Heart right ventricle (tissue), 16 donors: ENCODE measurements around the gene GBP1. TPM values are rescaled to one million over a fixed set of nuclear protein-coding genes. Genes with fewer than 3 reads are reported as not detected.
A peak's percentile ranks its signal among the peaks of the same experiment; 100 is the strongest.

ENCODE experiments used
- ATAC-seq, 8 donors: fragments of 200-7000 bp; cut with Tn5 transposase; one replicate each; pipeline ENCODE4 v1.9.1; 2020; ENCODE audit warnings: mild to moderate bottlenecking in 8 of 8, moderate library complexity in 8 of 8, moderate number of reproducible peaks in 1 of 8
- DNase-seq, 2 donors: peaks; one replicate each; pipeline ENCODE4 v3.0.0-alpha.2; 2020
- H3K27ac ChIP-seq, 10 donors: fragments of 200-600 bp; sonication (generic) in 2 of 10; one replicate each; pipeline versions ENCODE4 v1.5.0 to v1.8.0; 2020 to 2022; ENCODE audit warnings: mild to moderate bottlenecking in 3 of 10
- H3K27me3 ChIP-seq, 7 donors: fragments of 200-600 bp; one replicate each; pipeline ENCODE4 v1.8.0; 2021 to 2022; ENCODE audit warnings: mild to moderate bottlenecking in 2 of 7
- H3K36me3 ChIP-seq, 9 donors: fragments of 200-600 bp; sonication (generic) in 1 of 9; one replicate each; pipeline versions ENCODE4 v1.5.0 to v1.8.0; 2020 to 2022; ENCODE audit warnings: mild to moderate bottlenecking in 2 of 9
- H3K4me1 ChIP-seq, 9 donors: fragments of 200-600 bp; sonication (generic) in 1 of 9; one replicate each; pipeline versions ENCODE4 v1.5.0 to v1.8.0; 2020 to 2022; ENCODE audit warnings: mild to moderate bottlenecking in 4 of 9
- H3K4me3 ChIP-seq, 10 donors: fragments of 200-600 bp; sonication (generic) in 2 of 10; one replicate each; pipeline versions ENCODE4 v1.5.0 to v1.8.0; 2020 to 2022; ENCODE audit warnings: mild to moderate bottlenecking in 7 of 10, moderate library complexity in 2 of 10
- H3K9me3 ChIP-seq, 11 donors: fragments of 200-600 bp in 10 of 11; sonication (generic) in 2 of 11; one replicate each; pipeline versions ENCODE4 v1.5.0 to v1.8.0; 2013 to 2022; ENCODE audit warnings: mild to moderate bottlenecking in 2 of 11, control low read depth in 1 of 11, moderate library complexity in 1 of 11
- WGBS, 2 donors: extraction: QIAGEN DNeasy Blood & Tissue Kit; methylation state at CpG; one replicate each; pipeline ENCODE4 v1.1.7; 2013; ENCODE audit warnings: inconsistent platforms in 1 of 2; 5-methylcytosine and 5-hydroxymethylcytosine counted together
- intact Hi-C, 10 donors: fragments of 100-400 bp; cut with DNase I; formaldehyde crosslinking; loops; one replicate each; pipeline versions ENCODE4 v1.11.1 to v1.14.2; 2022
- polyA plus RNA-seq, 2 donors: library from polyadenylated mRNA; stranded (reverse); fragments of 200-250 nt; gene quantifications; one replicate each; pipeline ENCODE4 v1.2.3, GENCODE V29; 2013
- total RNA-seq, 10 donors: library from RNA; stranded (reverse); fragmentation: NEBNext Ultra II Directional in 3 of 10; extraction: Animal tissue kit (Norgen Biotek cat#: 25700) in 3 of 10; gene quantifications; one replicate each; pipeline versions ENCODE4 v1.2.1 to v1.2.4, GENCODE V29; 2021 to 2023
- TF ChIP-seq, protein P1 (sequence below), 9 donors: fragments of 200-600 bp; sonication (generic) in 2 of 9; IDR thresholded peaks; one replicate each; pipeline versions ENCODE4 v1.5.0 to v1.8.0; 2021 to 2022; ENCODE audit warnings: antibody characterized with exemption in 9 of 9, mild to moderate bottlenecking in 5 of 9, moderate library complexity in 1 of 9
- donor health status: Arrhythmogenic right ventricular cardiomyopathy.
- donor health status: ischemic (EF 13 %, LVEDD 7.1; RV severe dilation, severe dysfunction).
- donor health status: healthy with polysubstance abuse.
- donor health status: DM: no; HTN: yes; CAD: no.
- donor health status: DM: no; HTN: no; CAD: no.
- donor health status: ischemic (EF 25% LVEDD 6.9; RV normal size, moderate dysfunction).
- donor health status: ischemic (EF 25% LVEDD 5.7; RV mildly dilated, moderate dysfunction).
- donor health status: healthy.
- donor health status: DM: yes; HTN: yes; CAD: no.
- donor health status: Ischemic cardiomyopathy.
- donor health status: ischemic (EF 35%, LVEDD 5.7; RV mildly dilated, moderate dysfunction).
- donor health status: nonischemic (EF 11% LVEDD 7.7; RV severe dilation, severe dysfunction).
- donor health status: DM: yes; HTN: yes; CAD: no.
- donor health status: PGD.
- donor health status: ischemic (EF 29% LVEDD 5.4; RV normal size, mild dysfunction).
- donor health status: nonischemic (EF 23%, LVEDD 6.1; RV moderate dilation, normal function).

Gene GBP1
- total and polyA plus RNA-seq, 12 donors = 4.1 to 119 (median 9.0) TPM

DNA sequence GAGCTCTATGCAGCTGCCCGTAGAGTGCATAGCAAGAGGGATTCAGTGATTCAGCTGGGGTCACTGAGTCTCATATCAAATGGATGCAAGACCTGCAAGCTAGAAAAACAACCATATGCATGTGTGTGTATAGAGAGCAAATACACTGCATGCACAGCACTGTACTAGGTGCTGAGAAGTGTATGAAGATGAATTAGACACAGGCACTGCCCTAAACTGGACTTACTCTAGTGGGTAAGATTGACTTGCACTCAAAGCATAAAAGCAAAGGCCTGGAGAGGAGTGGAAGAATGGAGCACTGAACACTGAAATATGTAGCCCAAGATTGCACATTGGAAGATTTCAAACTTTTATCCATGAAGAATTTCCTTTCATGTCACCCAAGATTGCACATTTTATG lies 5.5 kb upstream of the GBP1 start:
- peak overlapping the region in 5 of 10 donors; percentile 26 to 86 (median 75) for H3K27ac ChIP-seq
- no peak for DNase-seq
- WGBS, 2 donors = 61 to 74% methylated on average over 1 of the region's 1 CpG
- H3K4me1 ChIP-seq = peaks cover 0 to 27% (median 6%) of the 10 kb centered on the region in 9 donors
- ATAC-seq = peak in 4 of 8 donors; percentile 22 to 49 (median 28)
- H3K27me3 ChIP-seq = no peaks in the 10 kb centered on the region
- H3K4me3 ChIP-seq = peak overlapping the region in 9 of 10 donors; percentile 11 to 57 (median 43)
- intact Hi-C loops = no loop called here
- TF ChIP-seq, protein P1, sequence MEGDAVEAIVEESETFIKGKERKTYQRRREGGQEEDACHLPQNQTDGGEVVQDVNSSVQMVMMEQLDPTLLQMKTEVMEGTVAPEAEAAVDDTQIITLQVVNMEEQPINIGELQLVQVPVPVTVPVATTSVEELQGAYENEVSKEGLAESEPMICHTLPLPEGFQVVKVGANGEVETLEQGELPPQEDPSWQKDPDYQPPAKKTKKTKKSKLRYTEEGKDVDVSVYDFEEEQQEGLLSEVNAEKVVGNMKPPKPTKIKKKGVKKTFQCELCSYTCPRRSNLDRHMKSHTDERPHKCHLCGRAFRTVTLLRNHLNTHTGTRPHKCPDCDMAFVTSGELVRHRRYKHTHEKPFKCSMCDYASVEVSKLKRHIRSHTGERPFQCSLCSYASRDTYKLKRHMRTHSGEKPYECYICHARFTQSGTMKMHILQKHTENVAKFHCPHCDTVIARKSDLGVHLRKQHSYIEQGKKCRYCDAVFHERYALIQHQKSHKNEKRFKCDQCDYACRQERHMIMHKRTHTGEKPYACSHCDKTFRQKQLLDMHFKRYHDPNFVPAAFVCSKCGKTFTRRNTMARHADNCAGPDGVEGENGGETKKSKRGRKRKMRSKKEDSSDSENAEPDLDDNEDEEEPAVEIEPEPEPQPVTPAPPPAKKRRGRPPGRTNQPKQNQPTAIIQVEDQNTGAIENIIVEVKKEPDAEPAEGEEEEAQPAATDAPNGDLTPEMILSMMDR (IDR thresholded peaks at IDR 0.05) = no peak
- peaks cover 0 to 17% (median 3%) of the 10 kb centered on the region in 11 donors for H3K9me3 ChIP-seq
- no peaks in the 10 kb centered on the region for H3K36me3 ChIP-seq

DNA sequence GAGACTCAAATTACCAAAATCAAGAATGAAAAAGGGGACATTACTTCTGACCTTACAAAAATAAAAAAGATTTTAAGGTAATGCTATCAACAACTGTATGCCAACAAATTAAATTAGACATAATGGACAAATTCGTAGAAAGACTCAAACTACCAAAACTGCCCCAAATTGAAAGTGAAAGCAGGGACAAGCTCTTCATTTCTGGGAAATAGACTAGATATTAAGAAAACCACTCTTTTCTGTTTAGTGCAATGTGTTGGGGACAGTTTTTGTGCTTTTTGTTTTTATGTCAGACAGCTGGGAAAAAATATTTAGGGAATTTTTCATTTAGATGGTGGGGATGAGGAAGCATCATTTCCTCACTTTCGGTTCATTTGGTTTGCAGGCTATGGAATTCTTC lies 4.9 kb upstream of the GBP1 start:
- DNase-seq = no peak
- Histone ChIP-seq H3K27ac (peak overlapping the region in 9 of 10 donors; percentile 26 to 86 (median 63)), H3K27me3 (no peaks in the 10 kb centered on the region), H3K4me3 (peak overlapping the region in 9 of 10 donors; percentile 11 to 57 (median 43)), H3K36me3 (no peaks in the 10 kb centered on the region), H3K9me3 (peaks cover 0 to 16% (median 3%) of the 10 kb centered on the region in 11 donors), H3K4me1 (peaks cover 0 to 30% (median 6%) of the 10 kb centered on the region in 9 donors)
- ATAC-seq = peak in 2 of 8 donors; percentile 5 to 15
- 35 to 49% methylated on average over 2 of the region's 2 CpGs for WGBS, 2 donors
- TF ChIP-seq, protein P1 (IDR thresholded peaks at IDR 0.05) = no peak
- intact Hi-C loops = loop anchor here in 1 of 10 donors (5.0 kb wide), 1 partner anchor 48 kb away; the partner anchor contains the start of gene GBP3

DNA sequence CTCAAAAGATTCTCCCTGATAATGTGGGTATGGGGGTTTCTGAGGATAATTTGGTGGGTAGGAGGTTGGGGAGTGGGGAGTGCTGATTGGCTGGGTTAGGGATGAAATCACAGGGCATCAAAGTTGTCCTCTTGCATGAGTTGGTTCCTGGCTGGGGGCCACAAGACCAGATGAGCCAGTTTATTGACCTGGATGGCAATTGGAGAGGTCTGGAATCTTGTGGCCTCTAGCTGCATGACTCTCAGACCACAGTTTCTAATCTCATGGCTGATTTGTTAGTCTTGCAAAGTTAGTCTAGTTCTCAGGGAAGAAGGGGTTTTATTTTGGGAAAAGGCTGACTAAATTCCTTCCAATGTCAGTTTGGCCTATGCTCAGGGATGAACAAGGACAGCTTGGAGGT lies 3.3 kb upstream of the GBP1 start:
- DNase-seq = no peak
- intact Hi-C loops = loop anchor here in 1 of 10 donors (5.0 kb wide), 1 partner anchor 46 kb away; the partner anchor contains the start of gene GBP3
- Histone ChIP-seq H3K36me3 (no peaks in the 10 kb centered on the region), H3K9me3 (peaks cover 0 to under 1% (median 0%) of the 10 kb centered on the region in 11 donors), H3K27me3 (no peaks in the 10 kb centered on the region), H3K4me3 (no peak overlapping the region), H3K4me1 (peaks cover 0 to 32% (median 9%) of the 10 kb centered on the region in 9 donors), H3K27ac (peak overlapping the region in 2 of 10 donors; percentile 10 to 86)
- TF ChIP-seq, protein P1 (IDR thresholded peaks at IDR 0.05) = no peak
- no peak for ATAC-seq

DNA sequence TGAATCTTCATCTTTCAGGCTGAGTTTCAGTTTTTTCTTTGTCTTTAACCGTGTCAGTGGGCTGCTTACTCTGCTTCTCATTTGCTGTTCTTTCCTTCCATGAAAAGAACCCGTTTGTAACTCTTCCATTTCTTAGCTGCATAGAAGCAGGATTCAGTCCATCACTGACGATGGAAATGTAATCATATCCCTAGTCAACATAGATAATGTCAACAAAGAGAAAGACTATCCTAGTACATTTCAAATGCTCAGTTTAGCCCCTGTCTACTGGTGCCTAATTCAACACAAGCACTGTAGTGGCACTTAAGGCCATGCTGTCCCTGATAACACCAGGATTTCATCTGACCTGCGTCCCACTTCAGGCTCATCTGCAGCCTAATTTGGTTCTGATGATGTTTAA lies 376 bp downstream of the GBP1 start:
- WGBS, 2 donors = 10 to 13% methylated on average over 4 of the region's 4 CpGs
- Histone ChIP-seq H3K36me3 (peaks cover 0 to 33% (median 3%) of the 10 kb centered on the region in 9 donors), H3K27me3 (no peaks in the 10 kb centered on the region), H3K27ac (peak overlapping the region; percentile 59 to 92 (median 86)), H3K4me3 (peak overlapping the region; percentile 1 to 70 (median 59)), H3K9me3 (no peaks in the 10 kb centered on the region), H3K4me1 (peaks cover 2 to 59% (median 19%) of the 10 kb centered on the region in 9 donors)
- DNase-seq (no peak), ATAC-seq (peak in 7 of 8 donors; percentile 35 to 70 (median 54))
- TF ChIP-seq, protein P1 (IDR thresholded peaks at IDR 0.05) = no peak
- intact Hi-C loops = loop anchor here in 3 of 10 donors (5.0 kb wide), 1 partner anchor 42 kb away; the partner anchor contains the start of gene GBP3 (in 3 of the 3)
